ENCODE results near the gene GRHL1. TPM values are rescaled to one million over a fixed set of nuclear protein-coding genes. Genes with fewer than 3 reads are reported as not detected.

The GRHL1 gene
- total and polyA plus RNA-seq, 9 of the 15 experiments (the other 6 are each of a cell fraction or from before 2014, with no cell fraction given), result 1.7 to 6.1 (median 4.7) TPM

- TF ChIP-seq, protein P1, sequence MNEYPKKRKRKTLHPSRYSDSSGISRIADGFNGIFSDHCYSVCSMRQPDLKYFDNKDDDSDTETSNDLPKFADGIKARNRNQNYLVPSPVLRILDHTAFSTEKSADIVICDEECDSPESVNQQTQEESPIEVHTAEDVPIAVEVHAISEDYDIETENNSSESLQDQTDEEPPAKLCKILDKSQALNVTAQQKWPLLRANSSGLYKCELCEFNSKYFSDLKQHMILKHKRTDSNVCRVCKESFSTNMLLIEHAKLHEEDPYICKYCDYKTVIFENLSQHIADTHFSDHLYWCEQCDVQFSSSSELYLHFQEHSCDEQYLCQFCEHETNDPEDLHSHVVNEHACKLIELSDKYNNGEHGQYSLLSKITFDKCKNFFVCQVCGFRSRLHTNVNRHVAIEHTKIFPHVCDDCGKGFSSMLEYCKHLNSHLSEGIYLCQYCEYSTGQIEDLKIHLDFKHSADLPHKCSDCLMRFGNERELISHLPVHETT (CRISPR knock-in tag; conservative IDR thresholded peaks at IDR 0.05 in 1 of 2, IDR thresholded peaks at IDR 0.05 in 1 of 2), result no peak
- peak in 1 of 2 experiments; percentile 69; a peak in 1 of 4 replicates for TF ChIP-seq ARNT (IDR thresholded peaks at IDR 0.05)
- peak; percentile 49; the same call in 1 of the 2 replicates for TF ChIP-seq MXI1 (IDR thresholded peaks at IDR 0.05; ENCODE audit: low read depth, low read length)
- TF ChIP-seq IFI16 (CRISPR knock-in tag; IDR thresholded peaks at IDR 0.05), result no peak
- no peak for TF ChIP-seq KLF6 (CRISPR knock-in tag; IDR thresholded peaks at IDR 0.05; ENCODE audit: borderline replicate concordance)
- TF ChIP-seq ZNF197 (CRISPR knock-in tag; IDR thresholded peaks at IDR 0.05; ENCODE audit: low read depth), result no peak
- TF ChIP-seq MECOM (CRISPR knock-in tag; IDR thresholded peaks at IDR 0.05), result no peak
- no peak for TF ChIP-seq THRAP3 (IDR thresholded peaks at IDR 0.05; ENCODE audit: borderline replicate concordance)
- TF ChIP-seq ZNF431 (CRISPR knock-in tag; IDR thresholded peaks at IDR 0.05), result no peak
- TF ChIP-seq, protein P2, sequence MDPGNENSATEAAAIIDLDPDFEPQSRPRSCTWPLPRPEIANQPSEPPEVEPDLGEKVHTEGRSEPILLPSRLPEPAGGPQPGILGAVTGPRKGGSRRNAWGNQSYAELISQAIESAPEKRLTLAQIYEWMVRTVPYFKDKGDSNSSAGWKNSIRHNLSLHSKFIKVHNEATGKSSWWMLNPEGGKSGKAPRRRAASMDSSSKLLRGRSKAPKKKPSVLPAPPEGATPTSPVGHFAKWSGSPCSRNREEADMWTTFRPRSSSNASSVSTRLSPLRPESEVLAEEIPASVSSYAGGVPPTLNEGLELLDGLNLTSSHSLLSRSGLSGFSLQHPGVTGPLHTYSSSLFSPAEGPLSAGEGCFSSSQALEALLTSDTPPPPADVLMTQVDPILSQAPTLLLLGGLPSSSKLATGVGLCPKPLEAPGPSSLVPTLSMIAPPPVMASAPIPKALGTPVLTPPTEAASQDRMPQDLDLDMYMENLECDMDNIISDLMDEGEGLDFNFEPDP (CRISPR knock-in tag; IDR thresholded peaks at IDR 0.05), result no peak
- TF ChIP-seq RFX7 (CRISPR knock-in tag; IDR thresholded peaks at IDR 0.05), result no peak
- no peak for TF ChIP-seq ZNF175 (CRISPR knock-in tag; IDR thresholded peaks at IDR 0.05; ENCODE audit: low read depth)
- TF ChIP-seq MIER1 (IDR thresholded peaks at IDR 0.05; ENCODE audit: low read depth), result no peak
- TF ChIP-seq EZH2 (IDR thresholded peaks at IDR 0.05; ENCODE audit: borderline replicate concordance, low read depth, low read length), result no peak
- TF ChIP-seq MAFF (IDR thresholded peaks at IDR 0.05; ENCODE audit: low read length), result no peak
- TF ChIP-seq, protein P3, sequence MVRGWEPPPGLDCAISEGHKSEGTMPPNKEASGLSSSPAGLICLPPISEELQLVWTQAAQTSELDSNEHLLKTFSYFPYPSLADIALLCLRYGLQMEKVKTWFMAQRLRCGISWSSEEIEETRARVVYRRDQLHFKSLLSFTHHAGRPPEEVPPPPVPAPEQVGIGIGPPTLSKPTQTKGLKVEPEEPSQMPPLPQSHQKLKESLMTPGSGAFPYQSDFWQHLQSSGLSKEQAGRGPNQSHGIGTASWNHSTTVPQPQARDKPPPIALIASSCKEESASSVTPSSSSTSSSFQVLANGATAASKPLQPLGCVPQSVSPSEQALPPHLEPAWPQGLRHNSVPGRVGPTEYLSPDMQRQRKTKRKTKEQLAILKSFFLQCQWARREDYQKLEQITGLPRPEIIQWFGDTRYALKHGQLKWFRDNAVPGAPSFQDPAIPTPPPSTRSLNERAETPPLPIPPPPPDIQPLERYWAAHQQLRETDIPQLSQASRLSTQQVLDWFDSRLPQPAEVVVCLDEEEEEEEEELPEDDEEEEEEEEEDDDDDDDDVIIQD (CRISPR knock-in tag; IDR thresholded peaks at IDR 0.05), result no peak
- TF ChIP-seq POLR2AphosphoS2 (IDR thresholded peaks at IDR 0.05; ENCODE audit: low read length), result no peak
- no peak; the same call in 1 of the 2 replicates for TF ChIP-seq KAT7 (CRISPR knock-in tag; IDR thresholded peaks at IDR 0.05; ENCODE audit: borderline replicate concordance)
- no peak for TF ChIP-seq POLR3G (IDR thresholded peaks at IDR 0.05; ENCODE audit: extremely low read depth, insufficient read length, insufficient replicate concordance)
- no peak for TF ChIP-seq HDAC8 (tag; IDR thresholded peaks at IDR 0.05)
- TF ChIP-seq, protein P4, sequence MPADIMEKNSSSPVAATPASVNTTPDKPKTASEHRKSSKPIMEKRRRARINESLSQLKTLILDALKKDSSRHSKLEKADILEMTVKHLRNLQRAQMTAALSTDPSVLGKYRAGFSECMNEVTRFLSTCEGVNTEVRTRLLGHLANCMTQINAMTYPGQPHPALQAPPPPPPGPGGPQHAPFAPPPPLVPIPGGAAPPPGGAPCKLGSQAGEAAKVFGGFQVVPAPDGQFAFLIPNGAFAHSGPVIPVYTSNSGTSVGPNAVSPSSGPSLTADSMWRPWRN (IDR thresholded peaks at IDR 0.05; ENCODE audit: low read depth), result no peak
- TF ChIP-seq FOXA1 (IDR thresholded peaks at IDR 0.05; ENCODE audit: borderline replicate concordance), result no peak
- no peak; the same call in 1 of the 2 replicates for TF ChIP-seq CEBPB (tag; IDR thresholded peaks at IDR 0.05)
- TF ChIP-seq TAF15 (IDR thresholded peaks at IDR 0.05; ENCODE audit: low read depth, low read length), result no peak
- TF ChIP-seq ZKSCAN1 (IDR thresholded peaks at IDR 0.05; ENCODE audit: low read depth, low read length), result no peak
- no peak for TF ChIP-seq NEUROD1 (IDR thresholded peaks at IDR 0.05; ENCODE audit: borderline replicate concordance, low read depth, low read length, partially characterized antibody)
- TF ChIP-seq BMI1 (IDR thresholded peaks at IDR 0.05; ENCODE audit: low read length), result no peak
These were observed 78.8 kb downstream of the GRHL1 start (continued) for GRCh38 chr2:10030311-10030736.

Data from K562 (cell line).